Stimulated activated CD4-positive, alpha-beta T cell treated with anti-CD3 and anti-CD28 coated beads, Interleukin-4, amount 100 ng/mL, for 48 hours (primary cell): ENCODE measurements around the gene CCNE1.

Experiments used
- DNase-seq, 2 donors: peaks; one replicate each; pipeline ENCODE4 v3.0.0-alpha.2; 2020; ENCODE audit warnings: low read depth in 2 of 2

The CCNE1 gene

GRCh38 chr19:29844891-29845573 is 33.2 kb downstream of the CCNE1 start:
- DNase-seq, result peak; percentile 95 to 97

GRCh38 chr19:29845574-29846176 is 33.9 kb downstream of the CCNE1 start:
- no peak for DNase-seq

- no peak for DNase-seq
These were observed 37.4 kb downstream of the CCNE1 start for GRCh38 chr19:29849208-29849607.

- DNase-seq, result no peak
These were observed 38.7 kb downstream of the CCNE1 start for GRCh38 chr19:29850482-29850881.

GRCh38 chr19:29851769-29852521 is 40.2 kb downstream of the CCNE1 start:
- DNase-seq, result no peak

GRCh38 chr19:29854033-29854432 is 42.2 kb downstream of the CCNE1 start:
- no peak for DNase-seq

GRCh38 chr19:29855087-29855486 is 43.3 kb downstream of the CCNE1 start:
- DNase-seq, result no peak

GRCh38 chr19:29855741-29856500 is 44.1 kb downstream of the CCNE1 start:
- no peak for DNase-seq

GRCh38 chr19:29858000-29858596 is 46.3 kb downstream of the CCNE1 start:
- DNase-seq, result no peak

- no peak for DNase-seq
These were observed 46.8 kb downstream of the CCNE1 start for GRCh38 chr19:29858621-29859020.

GRCh38 chr19:29860492-29860891 is 48.7 kb downstream of the CCNE1 start:
- no peak for DNase-seq

GRCh38 chr19:29861574-29861973 is 49.8 kb downstream of the CCNE1 start:
- DNase-seq, result no peak

GRCh38 chr19:29866011-29866410 is 54.2 kb downstream of the CCNE1 start:
- no peak for DNase-seq

GRCh38 chr19:29867984-29868383 is 56.2 kb downstream of the CCNE1 start:
- no peak for DNase-seq

- DNase-seq, result no peak
These were observed 59.4 kb downstream of the CCNE1 start for GRCh38 chr19:29871143-29871542.

GRCh38 chr19:29872224-29872731 is 60.5 kb downstream of the CCNE1 start:
- DNase-seq, result no peak

- DNase-seq, result peak; percentile 55 to 62
These were observed 61.4 kb downstream of the CCNE1 start for GRCh38 chr19:29873024-29873800.
